Smooth muscle cell (in vitro differentiated cells): ENCODE measurements around the gene VEZT. TPM values are rescaled to one million over a fixed set of nuclear protein-coding genes. Genes with fewer than 3 reads are reported as not detected.

Experiments
- DNase-seq: peaks from one replicate; lab custom pipeline; 2025; ENCODE audit not compliant: unreplicated experiment; lab: John Stamatoyannopoulos, UW
- H2AFZ ChIP-seq: fragments of 200-600 bp; sonication (generic); 2 replicates; pipeline ENCODE4 v1.6.0; 2016; ENCODE audit warnings: antibody characterized with exemption, low read depth, mild to moderate bottlenecking
- H3F3A ChIP-seq: fragments of 200-600 bp; sonication (generic); 2 replicates; pipeline ENCODE4 v1.6.0; 2017; ENCODE audit warnings: antibody characterized with exemption, low read depth
- H3K27ac ChIP-seq: fragments of 200-600 bp; sonication (generic); 2 replicates; pipeline ENCODE4 v1.5.1; 2016; ENCODE audit warnings: low read depth, mild to moderate bottlenecking
- H3K27me3 ChIP-seq: fragments of 200-600 bp; sonication (generic); 2 replicates; pipeline ENCODE4 v1.6.1; 2016; ENCODE audit warnings: low read depth, mild to moderate bottlenecking
- H3K36me3 ChIP-seq: fragments of 200-600 bp; sonication (generic); 2 replicates; pipeline ENCODE4 v1.5.1; 2016; ENCODE audit warnings: low read depth
- H3K4me1 ChIP-seq: fragments of 200-600 bp; sonication (generic); 2 replicates; pipeline ENCODE4 v1.5.1; 2016; ENCODE audit warnings: low read depth
- H3K4me2 ChIP-seq: fragments of 200-600 bp; sonication (generic); 2 replicates; pipeline ENCODE4 v1.6.0; 2016; ENCODE audit warnings: mild to moderate bottlenecking
- H3K4me3 ChIP-seq: fragments of 200-600 bp; sonication (generic); 2 replicates; pipeline ENCODE4 v1.5.1; 2016; ENCODE audit warnings: mild to moderate bottlenecking
- H3K79me2 ChIP-seq: fragments of 200-600 bp; sonication (generic); 2 replicates; pipeline ENCODE4 v1.6.0; 2016; ENCODE audit warnings: low read depth, mild to moderate bottlenecking
- H3K9ac ChIP-seq: fragments of 200-600 bp; sonication (generic); 2 replicates; pipeline ENCODE4 v1.6.0; 2016; ENCODE audit warnings: low read depth
- H3K9me3 ChIP-seq: fragments of 200-600 bp; sonication (generic); replicated peaks from 2 replicates; pipeline ENCODE4 v1.5.1; 2016; ENCODE audit warnings: low read depth
- H4K20me1 ChIP-seq: fragments of 200-600 bp; sonication (generic); 2 replicates; pipeline ENCODE4 v1.6.0; 2016; ENCODE audit warnings: low read depth
- CTCF ChIP-seq: fragments of 200-600 bp; sonication (generic); IDR thresholded peaks from 2 replicates; pipeline ENCODE4 v1.5.1; 2017; ENCODE audit warnings: borderline replicate concordance, mild to moderate bottlenecking, antibody characterized with exemption; ENCODE audit not compliant: insufficient read depth, poor library complexity, severe bottlenecking
- WGBS: methylation state at CpG from one replicate; pipeline ENCODE4 v1.1.7; 2016; ENCODE audit warnings: low lambda C conversion rate; 5-methylcytosine and 5-hydroxymethylcytosine counted together
- polyA plus RNA-seq: library from polyadenylated mRNA; unstranded; fragments of >200 nt; fragmentation: Nextera tagmentation; extraction: Ambion mirVana; gene quantifications from 2 replicates; pipeline ENCODE4 v1.2.1, GENCODE V29; 2016
- total RNA-seq: library from RNA; depleted of rRNA; stranded (reverse); fragments of >200 nt; gene quantifications from 2 replicates; pipeline ENCODE4 v1.2.3, GENCODE V29; 2014

Gene VEZT
- total and polyA plus RNA-seq, 2 experiments from 2014 or later: 21.2 to 65.2 TPM

- WGBS: 20% methylated on average over 11 of the region's 11 CpGs
- peak overlapping the region; percentile 99 for H3K27ac ChIP-seq
- no peaks in the 10 kb centered on the region for H3K9me3 ChIP-seq
- H3K36me3 ChIP-seq: no peaks in the 10 kb centered on the region
- peaks cover 54% of the 10 kb centered on the region for H3K4me1 ChIP-seq
- DNase-seq: no peak
- peaks cover 42% of the 10 kb centered on the region for H3F3A ChIP-seq
- no peak for TF ChIP-seq CTCF
- no peaks in the 10 kb centered on the region for H3K27me3 ChIP-seq
- peaks cover 37% of the 10 kb centered on the region for H3K79me2 ChIP-seq
- H3K9ac ChIP-seq: peak overlapping the region; percentile 93
- H4K20me1 ChIP-seq: no peaks in the 10 kb centered on the region
- peak overlapping the region; percentile 96 for H2AFZ ChIP-seq
- peak overlapping the region; percentile 47 for H3K4me3 ChIP-seq
- peak overlapping the region; percentile 90 for H3K4me2 ChIP-seq
Measured at GRCh38 chr12:95204141-95204866, 13.3 kb upstream of the VEZT start.

- Histone ChIP-seq H3K79me2 (peaks cover 37% of the 10 kb centered on the region), H3K27me3 (no peaks in the 10 kb centered on the region), H3K4me3 (no peak overlapping the region), H4K20me1 (no peaks in the 10 kb centered on the region), H3K9ac (peak overlapping the region; percentile 93), H3K9me3 (no peaks in the 10 kb centered on the region), H3K4me2 (peak overlapping the region; percentile 90), H3K4me1 (peaks cover 54% of the 10 kb centered on the region), H3K36me3 (no peaks in the 10 kb centered on the region), H3F3A (peaks cover 42% of the 10 kb centered on the region), H2AFZ (no peak overlapping the region), H3K27ac (peak overlapping the region; percentile 99)
- TF ChIP-seq CTCF: no peak
- WGBS: 79% methylated on average over 2 of the region's 2 CpGs
- no peak for DNase-seq
Measured at GRCh38 chr12:95205016-95205624, 12.5 kb upstream of the VEZT start.

- Histone ChIP-seq H3K36me3 (no peaks in the 10 kb centered on the region), H3K4me3 (no peak overlapping the region), H3K4me2 (peak overlapping the region; percentile 90), H3K79me2 (peaks cover 38% of the 10 kb centered on the region), H3K27ac (peak overlapping the region; percentile 99), H3K9ac (peak overlapping the region; percentile 93), H3K9me3 (no peaks in the 10 kb centered on the region), H2AFZ (no peak overlapping the region), H3F3A (peaks cover 42% of the 10 kb centered on the region), H3K27me3 (no peaks in the 10 kb centered on the region), H3K4me1 (peaks cover 53% of the 10 kb centered on the region), H4K20me1 (no peaks in the 10 kb centered on the region)
- TF ChIP-seq CTCF: no peak
- no peak for DNase-seq
- WGBS: 7% methylated on average over 4 of the region's 4 CpGs
Measured at GRCh38 chr12:95205685-95206084, 11.9 kb upstream of the VEZT start.
